ENCODE data around the gene SRI. TPM values are rescaled to one million over a fixed set of nuclear protein-coding genes. Genes with fewer than 3 reads are reported as not detected.
A peak's percentile ranks its signal among the peaks of the same experiment; 100 is the strongest.

SRI gene
- total RNA-seq, 2 donors from 2014 or later = 89.9 to 94.7 TPM

DNA sequence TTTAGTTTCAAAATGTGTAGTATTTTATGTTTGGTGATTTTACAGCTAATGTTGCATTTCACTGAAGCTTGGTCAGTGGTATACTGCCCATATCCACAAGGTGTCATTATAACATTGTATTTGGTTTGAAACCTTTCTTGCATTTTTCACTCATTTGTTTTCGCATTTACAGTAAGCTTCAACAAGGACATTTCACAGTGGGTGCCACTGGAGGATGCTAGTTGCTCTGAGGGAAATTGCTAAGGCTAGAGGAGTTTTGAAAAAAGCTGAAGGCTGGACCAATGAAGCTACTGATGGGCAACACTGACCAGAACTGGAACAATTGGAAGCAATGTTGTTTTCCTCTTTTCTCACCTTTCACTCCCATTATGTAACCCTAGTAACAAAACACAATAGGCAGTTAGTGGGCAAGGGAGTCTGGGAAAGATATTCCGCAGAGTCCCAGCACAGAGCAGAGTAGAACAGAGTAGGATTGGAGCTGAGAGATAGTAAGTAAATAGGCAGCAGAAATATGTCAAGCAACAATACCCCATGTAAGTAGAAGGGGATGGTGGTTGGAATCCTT lies 23.6 kb upstream of the SRI start:
- Histone ChIP-seq H3K36me3 (ENCODE audit: control insufficient read depth, insufficient read depth, low read length) (no peaks in the 10 kb centered on the region), H3K4me3 (ENCODE audit: low read length) (no peak overlapping the region), H3K4me1 (ENCODE audit: control insufficient read depth, insufficient read depth, low read length) (no peaks in the 10 kb centered on the region), H3K9ac (ENCODE audit: extremely low read depth, low read length, poor library complexity, severe bottlenecking) (no peak overlapping the region), H3K27me3 (ENCODE audit: control insufficient read depth, insufficient read depth, low read length, poor library complexity, severe bottlenecking) (no peaks in the 10 kb centered on the region), H3K9me3 (ENCODE audit: control insufficient read depth, low read length) (no peaks in the 10 kb centered on the region), H3K27ac (ENCODE audit: low read depth, low read length) (no peak overlapping the region)
- no peak overlapping the region for H3K4me3 Mint-ChIP-seq
- WGBS, 2 experiments (ENCODE audit: insufficient coverage in 1 of 2, insufficient read length in 1 of 2) = 25 to 46% methylated on average over 1 to 2 of the region's 2 CpGs
- DNase-seq = peak; percentile 69
- no peaks in the 10 kb centered on the region for H3K36me3 Mint-ChIP-seq (ENCODE audit: low read depth)
- H3K27me3 Mint-ChIP-seq (ENCODE audit: insufficient read depth) = no peaks in the 10 kb centered on the region
- H3K4me1 Mint-ChIP-seq = peaks cover 4% of the 10 kb centered on the region
- no peak overlapping the region for H3K27ac Mint-ChIP-seq
- H3K9me3 Mint-ChIP-seq = no peaks in the 10 kb centered on the region
- TF ChIP-seq, protein P1, sequence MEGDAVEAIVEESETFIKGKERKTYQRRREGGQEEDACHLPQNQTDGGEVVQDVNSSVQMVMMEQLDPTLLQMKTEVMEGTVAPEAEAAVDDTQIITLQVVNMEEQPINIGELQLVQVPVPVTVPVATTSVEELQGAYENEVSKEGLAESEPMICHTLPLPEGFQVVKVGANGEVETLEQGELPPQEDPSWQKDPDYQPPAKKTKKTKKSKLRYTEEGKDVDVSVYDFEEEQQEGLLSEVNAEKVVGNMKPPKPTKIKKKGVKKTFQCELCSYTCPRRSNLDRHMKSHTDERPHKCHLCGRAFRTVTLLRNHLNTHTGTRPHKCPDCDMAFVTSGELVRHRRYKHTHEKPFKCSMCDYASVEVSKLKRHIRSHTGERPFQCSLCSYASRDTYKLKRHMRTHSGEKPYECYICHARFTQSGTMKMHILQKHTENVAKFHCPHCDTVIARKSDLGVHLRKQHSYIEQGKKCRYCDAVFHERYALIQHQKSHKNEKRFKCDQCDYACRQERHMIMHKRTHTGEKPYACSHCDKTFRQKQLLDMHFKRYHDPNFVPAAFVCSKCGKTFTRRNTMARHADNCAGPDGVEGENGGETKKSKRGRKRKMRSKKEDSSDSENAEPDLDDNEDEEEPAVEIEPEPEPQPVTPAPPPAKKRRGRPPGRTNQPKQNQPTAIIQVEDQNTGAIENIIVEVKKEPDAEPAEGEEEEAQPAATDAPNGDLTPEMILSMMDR (conservative IDR thresholded peaks at IDR 0.05) = peak; percentile 93

DNA sequence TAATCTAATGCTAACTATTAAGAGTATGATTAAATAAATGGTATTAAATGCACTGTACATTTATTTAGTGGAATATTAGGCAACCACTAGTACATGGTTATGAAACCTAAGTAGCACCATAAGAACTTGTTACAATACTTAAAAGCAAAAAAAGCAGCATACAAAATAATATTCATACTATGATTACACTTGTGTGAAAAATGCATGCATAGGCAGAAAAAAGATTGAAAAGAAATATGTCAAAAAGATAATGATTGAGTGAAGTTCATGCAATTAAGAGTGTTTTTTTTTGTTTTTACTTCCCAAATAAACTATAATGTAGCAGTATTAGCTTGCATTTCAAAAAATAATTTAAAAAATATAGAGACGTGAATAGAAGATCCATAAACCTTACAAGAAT lies 20.0 kb upstream of the SRI start:
- peaks cover 4% of the 10 kb centered on the region for H3K4me1 Mint-ChIP-seq
- Histone ChIP-seq H3K4me3 (ENCODE audit: low read length) (no peak overlapping the region), H3K9me3 (ENCODE audit: control insufficient read depth, low read length) (no peaks in the 10 kb centered on the region), H3K27me3 (ENCODE audit: control insufficient read depth, insufficient read depth, low read length, poor library complexity, severe bottlenecking) (no peaks in the 10 kb centered on the region), H3K36me3 (ENCODE audit: control insufficient read depth, insufficient read depth, low read length) (no peaks in the 10 kb centered on the region), H3K4me1 (ENCODE audit: control insufficient read depth, insufficient read depth, low read length) (no peaks in the 10 kb centered on the region), H3K27ac (ENCODE audit: low read depth, low read length) (no peak overlapping the region), H3K9ac (ENCODE audit: extremely low read depth, low read length, poor library complexity, severe bottlenecking) (no peak overlapping the region)
- H3K27me3 Mint-ChIP-seq (ENCODE audit: insufficient read depth) = no peaks in the 10 kb centered on the region
- no peak overlapping the region for H3K4me3 Mint-ChIP-seq
- no peaks in the 10 kb centered on the region for H3K9me3 Mint-ChIP-seq
- no peak overlapping the region for H3K27ac Mint-ChIP-seq
- H3K36me3 Mint-ChIP-seq (ENCODE audit: low read depth) = no peaks in the 10 kb centered on the region
- DNase-seq = no peak
- no CpG with 5 or more reads among the region's 1 CpG for WGBS, 2 experiments (ENCODE audit: insufficient coverage in 1 of 2, insufficient read length in 1 of 2)
- TF ChIP-seq, protein P1 (conservative IDR thresholded peaks at IDR 0.05) = no peak

DNA sequence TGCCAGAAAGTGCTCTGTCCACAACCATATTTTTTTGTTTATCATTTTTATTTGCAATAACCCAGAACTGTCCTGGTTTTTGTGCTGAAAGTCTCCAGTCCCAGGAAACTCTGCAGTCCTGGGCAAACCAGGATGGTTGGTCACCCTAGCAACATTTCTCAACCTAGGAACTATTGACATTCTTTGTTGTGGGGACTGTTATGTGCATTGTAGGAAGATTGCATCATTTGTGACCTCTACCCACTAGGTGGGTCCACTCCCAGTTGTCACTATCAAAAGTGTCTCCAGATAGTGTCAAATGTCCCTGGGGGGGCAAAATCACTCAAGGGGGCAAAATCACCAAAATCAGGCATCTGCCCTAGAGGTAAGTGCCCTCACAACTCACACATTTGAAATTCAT lies 14.0 kb upstream of the SRI start:
- TF ChIP-seq, protein P1 (conservative IDR thresholded peaks at IDR 0.05) = no peak
- no peak overlapping the region for H3K27ac Mint-ChIP-seq
- H3K4me1 Mint-ChIP-seq = no peaks in the 10 kb centered on the region
- Histone ChIP-seq H3K27me3 (ENCODE audit: control insufficient read depth, insufficient read depth, low read length, poor library complexity, severe bottlenecking) (no peaks in the 10 kb centered on the region), H3K27ac (ENCODE audit: low read depth, low read length) (no peak overlapping the region), H3K4me3 (ENCODE audit: low read length) (no peak overlapping the region), H3K9me3 (ENCODE audit: control insufficient read depth, low read length) (no peaks in the 10 kb centered on the region), H3K36me3 (ENCODE audit: control insufficient read depth, insufficient read depth, low read length) (no peaks in the 10 kb centered on the region), H3K4me1 (ENCODE audit: control insufficient read depth, insufficient read depth, low read length) (no peaks in the 10 kb centered on the region), H3K9ac (ENCODE audit: extremely low read depth, low read length, poor library complexity, severe bottlenecking) (no peak overlapping the region)
- no peaks in the 10 kb centered on the region for H3K27me3 Mint-ChIP-seq (ENCODE audit: insufficient read depth)
- no peaks in the 10 kb centered on the region for H3K9me3 Mint-ChIP-seq
- H3K4me3 Mint-ChIP-seq = no peak overlapping the region
- DNase-seq = no peak
- no peaks in the 10 kb centered on the region for H3K36me3 Mint-ChIP-seq (ENCODE audit: low read depth)
